Stimulated activated effector memory CD8-positive, alpha-beta T cell treated with anti-CD3 and anti-CD28 coated beads, Interleukin-12 subunit alpha, Interleukin-12 subunit beta, amount 100 ng/mL, for 72 hours (primary cell): Measurements from ENCODE around the gene MALRD1.

Source experiments
- ATAC-seq: fragments of 150-1000 bp; cut with Tn5 transposase; 2 replicates; pipeline ENCODE4 v1.10.0; 2021
- DNase-seq, 2 donors: peaks; one replicate each; pipeline ENCODE4 v3.0.0; 2021 to 2022; ENCODE audit warnings: low spot score in 2 of 2
- H3K27ac Mint-ChIP-seq: one replicate; pipeline ENCODE4 v1.8.0; 2022; ENCODE audit warnings: mild to moderate bottlenecking, mixed read lengths
- H3K36me3 Mint-ChIP-seq: one replicate; pipeline ENCODE4 v1.8.0; 2022; ENCODE audit warnings: mild to moderate bottlenecking, mixed read lengths
- H3K4me1 Mint-ChIP-seq: one replicate; pipeline ENCODE4 v1.8.0; 2022; ENCODE audit warnings: mixed read lengths
- H3K4me3 Mint-ChIP-seq: one replicate; pipeline ENCODE4 v1.8.0; 2022; ENCODE audit warnings: mild to moderate bottlenecking, mixed read lengths
- H3K9me3 Mint-ChIP-seq: one replicate; pipeline ENCODE4 v1.8.0; 2022; ENCODE audit warnings: mixed read lengths

Gene MALRD1

DNA sequence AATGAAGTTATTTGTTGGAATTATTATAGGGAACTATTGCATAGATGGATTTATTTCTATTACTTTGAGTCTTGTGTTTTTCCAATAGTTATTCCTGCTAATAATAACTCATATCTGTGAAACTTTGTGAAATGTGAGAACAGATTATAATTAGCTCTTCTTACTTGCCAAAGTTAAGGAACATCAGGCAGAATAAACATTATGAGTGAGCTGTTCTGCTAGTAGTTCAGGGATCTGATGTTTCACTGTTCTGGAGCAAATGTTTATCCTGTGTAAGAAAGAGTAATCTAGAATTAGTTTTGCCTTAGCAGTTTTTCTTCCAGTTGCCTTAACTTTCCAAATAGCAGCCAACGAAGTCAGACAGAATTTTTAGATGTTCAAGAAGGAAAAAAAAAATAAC, 522.4 kb downstream of the MALRD1 start:
- ATAC-seq (no peak), DNase-seq (no peak)
- Mint-ChIP-seq H3K36me3 (no peaks in the 10 kb centered on the region), H3K9me3 (peaks cover 21% of the 10 kb centered on the region), H3K4me1 (no peaks in the 10 kb centered on the region), H3K27ac (no peak overlapping the region), H3K4me3 (no peak overlapping the region)

DNA sequence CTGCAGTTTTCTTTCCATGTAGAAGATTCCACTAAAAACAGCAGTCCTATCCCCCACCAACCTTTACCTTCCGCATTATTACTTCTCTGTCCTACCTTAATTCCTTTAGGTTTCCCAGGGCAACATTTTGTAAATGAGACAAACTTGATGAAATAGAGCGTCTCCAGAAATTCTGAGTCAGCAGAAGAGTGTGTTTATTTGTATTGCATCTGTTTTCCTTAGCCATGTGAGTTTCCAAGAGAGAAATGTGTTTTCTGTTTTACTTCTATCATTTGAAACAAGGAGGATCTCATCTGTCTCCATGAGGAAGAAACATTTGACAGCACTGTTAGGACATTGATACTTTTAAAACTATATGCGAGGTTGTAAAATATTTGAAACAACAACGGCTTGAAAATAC, 523.5 kb downstream of the MALRD1 start:
- ATAC-seq (no peak), DNase-seq (no peak)
- Mint-ChIP-seq H3K9me3 (peaks cover 25% of the 10 kb centered on the region), H3K4me3 (no peak overlapping the region), H3K36me3 (no peaks in the 10 kb centered on the region), H3K27ac (no peak overlapping the region), H3K4me1 (no peaks in the 10 kb centered on the region)

DNA sequence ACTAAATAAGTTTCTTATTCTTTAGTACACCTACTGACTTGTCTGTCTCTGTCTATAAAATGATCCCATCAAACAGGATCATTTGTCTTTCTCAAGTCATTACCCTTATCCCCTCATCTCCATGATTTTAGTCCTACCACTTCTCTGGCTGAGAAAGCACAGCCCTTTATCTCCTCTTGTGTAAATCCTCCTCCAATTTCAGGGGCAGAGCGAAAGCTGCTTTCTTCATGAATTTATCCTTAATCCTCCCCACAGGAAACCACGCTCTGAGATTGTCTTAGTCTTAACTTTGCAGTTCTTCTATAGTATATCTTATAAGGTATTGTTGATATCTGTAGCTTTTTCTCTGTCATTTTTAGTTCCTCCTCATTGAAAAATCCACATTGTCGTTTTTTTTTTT, 528.0 kb downstream of the MALRD1 start:
- Mint-ChIP-seq H3K27ac (no peak overlapping the region), H3K36me3 (no peaks in the 10 kb centered on the region), H3K9me3 (peaks cover 27% of the 10 kb centered on the region), H3K4me3 (no peak overlapping the region), H3K4me1 (no peaks in the 10 kb centered on the region)
- DNase-seq (no peak), ATAC-seq (no peak)

DNA sequence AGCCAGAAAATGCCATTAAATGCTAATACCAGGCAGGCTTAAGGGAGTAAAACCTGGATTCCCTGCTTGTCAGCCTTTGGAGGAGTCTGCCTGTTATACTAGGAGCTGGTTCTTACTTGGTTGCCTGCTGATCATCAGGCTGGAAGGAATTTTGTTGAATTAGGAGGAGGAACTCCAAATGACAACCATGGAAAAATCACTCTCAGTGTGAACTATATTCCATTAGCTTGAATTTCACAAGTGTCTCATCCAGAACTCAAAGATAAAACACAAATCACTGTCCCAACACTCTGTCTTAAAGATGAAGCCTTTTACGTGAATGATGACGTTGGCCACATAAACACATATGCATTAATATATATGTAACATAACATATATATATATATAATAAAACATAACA, 528.8 kb downstream of the MALRD1 start:
- H3K9me3 Mint-ChIP-seq = peaks cover 23% of the 10 kb centered on the region
- no peak for DNase-seq
- ATAC-seq = no peak
- H3K27ac Mint-ChIP-seq = no peak overlapping the region
- no peaks in the 10 kb centered on the region for H3K36me3 Mint-ChIP-seq
- H3K4me3 Mint-ChIP-seq = no peak overlapping the region
- no peaks in the 10 kb centered on the region for H3K4me1 Mint-ChIP-seq

DNA sequence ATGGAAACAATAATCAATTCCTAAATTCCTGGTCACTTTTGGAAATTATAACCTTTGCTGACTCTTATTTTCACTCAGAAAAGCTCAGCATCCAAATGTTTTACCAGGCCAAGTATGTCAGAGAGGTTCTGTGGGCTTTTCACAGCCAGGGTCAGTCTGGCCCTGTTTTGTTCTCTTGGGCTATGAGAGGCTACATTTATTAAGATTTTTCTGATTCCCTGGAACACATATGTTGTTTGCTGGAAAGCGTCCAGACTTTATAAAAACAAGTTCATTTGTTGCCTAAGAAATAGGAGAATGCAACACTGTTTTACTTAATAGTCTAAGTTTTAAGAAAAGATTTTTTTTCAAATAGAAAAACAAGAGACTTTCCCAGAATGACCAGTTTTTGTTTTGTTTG, 529.2 kb downstream of the MALRD1 start:
- ATAC-seq (no peak), DNase-seq (no peak)
- Mint-ChIP-seq H3K36me3 (no peaks in the 10 kb centered on the region), H3K4me1 (no peaks in the 10 kb centered on the region), H3K9me3 (peaks cover 23% of the 10 kb centered on the region), H3K27ac (no peak overlapping the region), H3K4me3 (no peak overlapping the region)

DNA sequence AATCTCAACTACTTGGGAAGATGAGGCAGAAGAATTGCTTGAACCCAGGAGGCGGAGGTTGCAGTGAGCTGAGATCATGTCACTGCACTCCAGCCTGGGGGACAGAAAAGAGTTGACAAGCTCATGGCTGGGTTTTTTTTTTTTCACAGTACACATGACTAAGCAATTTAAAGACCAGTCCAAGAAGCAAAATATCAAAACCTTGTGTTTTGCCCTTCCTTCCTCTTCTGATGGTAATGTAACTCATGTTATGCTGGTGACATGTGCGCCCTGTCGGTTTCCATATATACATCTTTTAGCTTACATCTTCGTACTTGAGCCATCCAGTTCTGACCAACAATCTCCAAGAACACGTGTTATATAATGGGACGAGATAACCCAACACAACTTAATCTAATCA, 530.0 kb downstream of the MALRD1 start:
- no peak overlapping the region for H3K4me3 Mint-ChIP-seq
- no peaks in the 10 kb centered on the region for H3K36me3 Mint-ChIP-seq
- ATAC-seq (no peak), DNase-seq (no peak)
- no peaks in the 10 kb centered on the region for H3K4me1 Mint-ChIP-seq
- H3K27ac Mint-ChIP-seq = no peak overlapping the region
- H3K9me3 Mint-ChIP-seq = peaks cover 23% of the 10 kb centered on the region

DNA sequence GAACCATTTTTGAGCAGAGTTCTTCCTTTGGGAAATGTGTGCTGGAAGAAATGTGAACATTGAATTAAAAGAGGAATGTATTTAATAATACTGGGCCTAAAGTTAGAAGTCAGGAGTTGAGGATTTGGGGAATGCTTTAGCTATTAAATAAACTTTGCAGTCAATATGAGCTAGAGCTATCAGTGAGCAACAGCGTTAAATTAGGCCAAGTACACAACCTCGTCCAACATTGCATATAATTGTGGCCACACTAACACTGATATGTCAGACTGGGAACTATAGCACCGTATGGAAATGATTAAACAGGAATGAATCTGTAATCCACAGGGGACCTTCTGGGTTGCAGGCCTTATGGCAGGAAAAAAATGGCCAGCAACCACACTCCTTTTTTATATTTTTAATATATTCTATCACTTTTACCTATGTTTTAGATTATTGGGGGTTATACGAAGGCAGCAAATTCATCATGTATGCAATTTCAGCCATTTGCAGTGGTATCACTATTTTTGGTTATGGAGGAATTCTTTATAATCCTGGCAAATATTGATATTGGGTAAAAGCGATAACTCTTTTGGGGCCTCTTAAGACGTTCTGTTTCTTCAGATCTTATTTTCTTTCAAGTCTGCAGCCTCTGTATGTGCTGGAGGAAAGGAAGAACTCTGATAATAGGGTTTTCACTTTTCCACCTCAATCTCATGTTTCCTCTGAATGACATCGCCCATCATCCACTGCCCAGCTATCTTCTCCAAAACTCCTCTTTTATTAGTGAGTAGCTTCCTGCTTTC, 531.4 kb downstream of the MALRD1 start:
- ATAC-seq (no peak), DNase-seq (no peak)
- Mint-ChIP-seq H3K36me3 (no peaks in the 10 kb centered on the region), H3K4me3 (no peak overlapping the region), H3K27ac (no peak overlapping the region), H3K4me1 (no peaks in the 10 kb centered on the region), H3K9me3 (peaks cover 17% of the 10 kb centered on the region)

DNA sequence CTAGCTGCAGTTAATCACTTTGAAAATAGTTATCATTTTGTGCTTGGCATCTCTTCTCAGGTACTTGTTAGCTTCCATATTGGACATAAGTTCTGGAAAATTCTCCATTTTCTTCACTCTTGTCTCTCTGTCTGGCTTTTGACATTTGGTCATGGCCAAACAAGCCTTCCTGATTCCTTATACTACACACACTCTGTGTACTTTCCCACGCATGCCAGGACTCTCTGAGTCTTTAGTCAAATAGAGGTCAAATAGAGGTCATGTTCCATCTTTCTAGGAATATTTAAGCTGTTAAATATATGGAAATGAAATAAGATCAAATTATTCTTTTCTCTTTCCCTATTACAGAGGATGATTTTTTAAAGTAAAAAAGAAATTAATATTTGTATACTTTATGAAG, 532.1 kb downstream of the MALRD1 start:
- ATAC-seq = no peak
- Mint-ChIP-seq H3K9me3 (peaks cover 15% of the 10 kb centered on the region), H3K27ac (no peak overlapping the region)

DNA sequence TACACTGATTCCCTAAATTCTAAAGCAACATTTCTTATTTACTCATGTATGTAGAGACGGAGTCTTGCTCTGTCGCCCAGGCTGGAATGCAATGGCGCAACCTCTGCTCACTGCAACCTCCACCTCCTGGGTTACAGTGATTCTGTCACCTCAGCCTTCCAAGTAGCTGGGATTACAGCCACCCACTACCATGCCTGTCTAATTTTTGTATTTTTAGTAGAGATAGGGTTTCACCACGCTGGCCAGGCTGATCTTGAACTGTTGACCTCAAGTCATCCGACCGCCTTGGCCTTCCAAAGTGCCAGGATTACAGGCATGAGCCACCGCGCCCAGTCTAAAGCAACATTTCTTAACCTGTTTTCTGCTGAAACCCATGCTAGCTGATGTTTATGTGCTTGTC, 540.0 kb downstream of the MALRD1 start:
- ATAC-seq = no peak
- no peak for DNase-seq
- peaks cover 7% of the 10 kb centered on the region for H3K9me3 Mint-ChIP-seq
- H3K4me1 Mint-ChIP-seq = no peaks in the 10 kb centered on the region
- no peak overlapping the region for H3K27ac Mint-ChIP-seq
- H3K4me3 Mint-ChIP-seq = no peak overlapping the region
- H3K36me3 Mint-ChIP-seq = no peaks in the 10 kb centered on the region

More for the DNA sequence above, 532.1 kb downstream of the MALRD1 start:
- no peak for DNase-seq
- Mint-ChIP-seq H3K4me1 (no peaks in the 10 kb centered on the region), H3K4me3 (no peak overlapping the region), H3K36me3 (no peaks in the 10 kb centered on the region)

DNA sequence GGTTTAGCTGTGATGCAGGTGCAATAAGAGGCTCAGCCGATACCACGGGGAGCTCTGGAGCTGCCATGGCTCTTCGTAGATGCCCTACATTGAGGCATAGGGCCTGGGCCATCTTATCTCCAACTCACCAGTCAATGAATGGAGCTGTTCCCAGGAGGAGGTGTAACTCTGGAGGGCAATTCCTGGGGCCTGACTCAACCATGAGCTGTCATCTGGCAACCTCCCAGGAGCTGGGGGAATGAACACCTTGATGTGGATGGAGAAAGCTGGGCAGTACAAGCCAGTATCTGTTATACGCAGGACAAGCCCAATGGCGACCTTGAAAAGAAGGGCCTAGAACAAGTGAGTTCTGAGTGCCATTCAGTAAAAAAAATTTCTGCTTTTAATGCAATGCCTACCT, 543.7 kb downstream of the MALRD1 start:
- H3K27ac Mint-ChIP-seq = no peak overlapping the region
- no peaks in the 10 kb centered on the region for H3K36me3 Mint-ChIP-seq
- DNase-seq = no peak
- H3K4me3 Mint-ChIP-seq = no peak overlapping the region
- ATAC-seq = no peak
- peaks cover 7% of the 10 kb centered on the region for H3K9me3 Mint-ChIP-seq
- H3K4me1 Mint-ChIP-seq = no peaks in the 10 kb centered on the region

DNA sequence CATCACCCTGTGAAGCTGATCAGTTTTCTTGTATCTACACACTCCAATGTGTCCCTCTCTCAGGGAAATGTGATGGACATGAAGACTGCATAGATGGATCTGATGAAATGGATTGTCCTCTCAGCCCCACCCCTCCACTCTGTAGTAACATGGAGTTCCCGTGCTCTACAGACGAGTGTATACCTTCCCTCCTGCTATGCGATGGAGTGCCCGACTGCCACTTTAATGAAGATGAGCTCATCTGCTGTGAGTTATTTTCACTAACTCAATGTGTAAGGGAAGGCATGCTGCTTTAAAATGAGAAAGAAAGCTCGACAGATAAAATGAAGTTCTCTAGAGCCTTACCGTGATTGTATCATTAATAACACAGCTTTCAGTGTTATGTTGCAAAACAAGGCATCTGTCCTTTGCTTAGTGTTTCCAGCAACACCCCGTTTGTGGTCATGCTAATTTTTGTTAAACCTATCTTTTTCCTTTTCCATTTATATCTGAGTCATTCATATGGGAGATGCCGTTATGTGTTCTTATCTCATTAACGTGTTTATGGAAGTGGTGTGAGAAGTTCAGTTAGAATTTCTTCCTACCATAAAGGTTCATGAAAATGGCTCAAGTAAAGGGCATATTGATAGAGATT, 546.7 kb downstream of the MALRD1 start:
- H3K4me3 Mint-ChIP-seq = no peak overlapping the region
- no peak overlapping the region for H3K27ac Mint-ChIP-seq
- ATAC-seq = no peak
- no peaks in the 10 kb centered on the region for H3K4me1 Mint-ChIP-seq
- peaks cover 19% of the 10 kb centered on the region for H3K9me3 Mint-ChIP-seq
- DNase-seq = no peak
- no peaks in the 10 kb centered on the region for H3K36me3 Mint-ChIP-seq

DNA sequence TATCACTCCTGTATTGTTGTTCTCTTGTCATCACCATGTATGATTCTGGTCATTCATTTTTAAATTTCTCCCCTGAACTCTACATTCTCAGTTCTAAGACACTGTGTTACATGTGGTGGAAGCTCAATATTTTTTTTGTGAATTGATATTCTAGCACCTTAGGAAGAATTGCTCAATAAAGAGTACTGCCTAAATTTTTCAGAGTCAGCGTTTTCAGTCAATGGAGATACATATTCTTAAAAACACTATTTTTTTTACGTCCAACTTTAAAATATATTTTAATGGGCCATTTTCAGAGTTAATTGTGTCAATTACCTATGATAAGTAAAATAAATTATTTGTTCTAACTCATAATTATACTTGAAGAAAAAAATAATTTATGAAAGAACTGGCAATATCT, 557.2 kb downstream of the MALRD1 start:
- no peaks in the 10 kb centered on the region for H3K4me1 Mint-ChIP-seq
- no peak overlapping the region for H3K27ac Mint-ChIP-seq
- DNase-seq (no peak), ATAC-seq (no peak)
- H3K4me3 Mint-ChIP-seq = no peak overlapping the region
- H3K9me3 Mint-ChIP-seq = no peaks in the 10 kb centered on the region
- no peaks in the 10 kb centered on the region for H3K36me3 Mint-ChIP-seq

DNA sequence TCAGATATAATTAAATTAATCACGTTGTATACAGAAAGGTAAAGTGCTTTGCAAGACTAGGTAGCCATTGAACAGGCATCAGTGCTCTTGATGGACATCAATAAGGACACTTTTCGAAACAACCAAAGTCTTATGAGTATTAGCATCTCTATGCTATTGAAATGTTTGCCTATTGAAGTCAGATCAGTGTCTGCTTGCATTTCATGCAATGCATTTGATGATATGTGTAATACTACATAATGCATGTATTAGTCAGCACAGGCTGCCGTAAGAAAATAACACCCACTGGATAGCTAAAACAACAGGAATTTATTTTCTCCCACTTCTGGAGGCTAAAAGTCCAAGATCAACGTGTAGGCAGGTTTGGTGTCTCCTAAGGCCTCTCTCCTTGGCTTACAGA, 558.4 kb downstream of the MALRD1 start:
- Mint-ChIP-seq H3K4me3 (no peak overlapping the region), H3K9me3 (peaks cover 5% of the 10 kb centered on the region), H3K27ac (no peak overlapping the region), H3K36me3 (no peaks in the 10 kb centered on the region), H3K4me1 (no peaks in the 10 kb centered on the region)
- ATAC-seq (no peak), DNase-seq (no peak)

DNA sequence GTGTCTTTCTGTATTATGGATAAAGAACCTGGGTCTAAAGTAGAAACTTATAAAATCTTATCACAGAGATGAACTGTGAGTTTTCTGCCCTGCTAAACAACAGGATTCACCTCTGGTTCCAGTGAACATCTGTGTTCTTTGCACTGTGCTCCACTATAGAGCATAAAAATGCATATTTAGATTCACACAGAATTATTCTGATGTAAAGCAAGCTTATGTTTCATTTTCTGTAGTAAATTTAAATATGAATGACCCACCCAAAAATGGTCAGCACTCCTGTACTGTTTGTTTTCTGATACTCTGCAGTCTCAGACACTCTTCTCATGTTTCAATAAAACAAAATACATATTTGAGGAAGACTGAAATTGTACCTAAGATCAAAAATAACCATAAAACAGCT, 563.2 kb downstream of the MALRD1 start:
- no peak overlapping the region for H3K4me3 Mint-ChIP-seq
- H3K36me3 Mint-ChIP-seq = no peaks in the 10 kb centered on the region
- H3K4me1 Mint-ChIP-seq = no peaks in the 10 kb centered on the region
- H3K27ac Mint-ChIP-seq = no peak overlapping the region
- peaks cover 5% of the 10 kb centered on the region for H3K9me3 Mint-ChIP-seq
- no peak for ATAC-seq
- no peak for DNase-seq

DNA sequence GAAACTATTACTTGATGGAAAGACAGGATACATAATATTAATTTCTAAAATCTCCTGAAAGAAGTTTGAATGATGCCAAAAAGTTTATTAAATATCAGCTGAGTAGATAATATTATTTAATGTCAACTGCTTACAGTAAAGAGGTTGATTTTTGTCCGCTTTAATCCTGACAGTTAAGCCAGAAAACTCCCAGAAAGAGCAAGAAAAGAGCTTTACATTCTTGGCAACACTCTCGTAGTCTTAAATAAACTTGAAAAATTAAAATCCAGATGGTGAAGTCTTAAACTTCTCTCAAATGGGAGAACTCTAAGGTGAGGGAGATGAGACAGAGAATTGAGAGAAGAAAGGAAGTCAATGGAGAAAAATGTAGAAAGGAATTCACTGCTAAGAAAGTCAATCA, 568.4 kb downstream of the MALRD1 start:
- Mint-ChIP-seq H3K4me3 (no peak overlapping the region), H3K36me3 (no peaks in the 10 kb centered on the region), H3K4me1 (no peaks in the 10 kb centered on the region), H3K9me3 (peaks cover 5% of the 10 kb centered on the region), H3K27ac (no peak overlapping the region)
- DNase-seq (no peak), ATAC-seq (no peak)

DNA sequence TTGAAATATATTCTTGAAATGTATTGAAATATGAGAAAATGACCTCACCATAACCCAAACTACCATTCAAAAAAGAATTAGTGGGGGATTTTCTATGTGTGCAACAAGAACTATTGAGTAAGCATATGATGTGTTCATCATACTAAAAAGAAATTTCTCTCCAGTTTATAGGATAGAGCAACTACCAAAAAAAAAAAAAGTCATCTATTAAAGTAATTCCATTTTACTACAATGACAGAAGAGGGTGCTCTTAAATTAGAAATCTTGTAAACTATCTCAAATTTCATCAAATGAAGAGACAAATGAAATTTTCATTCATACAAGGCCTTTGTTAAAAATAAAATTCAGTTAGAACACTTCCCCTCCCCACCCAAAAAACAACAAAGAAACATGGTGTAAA, 572.2 kb downstream of the MALRD1 start:
- no peak for ATAC-seq
- Mint-ChIP-seq H3K27ac (no peak overlapping the region), H3K36me3 (no peaks in the 10 kb centered on the region), H3K4me1 (no peaks in the 10 kb centered on the region), H3K4me3 (no peak overlapping the region), H3K9me3 (peaks cover 5% of the 10 kb centered on the region)
- DNase-seq = no peak
